H1 (cell line): ENCODE measurements around the gene SRPX2. TPM values are rescaled to one million over a fixed set of nuclear protein-coding genes. Genes with fewer than 3 reads are reported as not detected.

Experiments used
- ASH2L ChIP-seq: fragments of 200-600, 300-600 bp; sonication (generic); IDR thresholded peaks from one replicate; pipeline ENCODE4 v1.7.1; 2017; ENCODE audit warnings: low read length
- POLR2AphosphoS5 ChIP-seq: IDR thresholded peaks from 2 replicates; pipeline ENCODE4 v1.6.1; 2011; ENCODE audit warnings: low read depth, low read length
- polyA plus RNA-seq, 7 experiments: library from polyadenylated mRNA; depleted of rRNA in 3 of 7; stranded (reverse) in 5 of 7; unstranded in 2 of 7; fragments of >200 nt in 5 of 7; fragments of 200-250 nt in 2 of 7; gene quantifications; 1 replicate in 5 of 7; 2 replicates in 1 of 7; 4 replicates in 1 of 7; pipeline versions ENCODE4 v1.2.1 to v1.2.3, GENCODE V29; 2011 to 2013; ENCODE audit warnings: missing spikeins in 2 of 7, mixed read lengths in 2 of 7
- total RNA-seq: library from RNA; stranded (reverse); fragmentation: NEBNext Ultra II Directional; extraction: Animal tissue kit (Norgen Biotek cat#: 25700); gene quantifications from 2 replicates; pipeline ENCODE4 v1.2.1, GENCODE V29; 2021

The SRPX2 gene
- total and polyA plus RNA-seq, 2 of the 8 experiments (the other 6 are each of a cell fraction or from before 2014, with no cell fraction given) = not detected

GRCh38 chrX:100677611-100678181 is 33.7 kb downstream of the SRPX2 start (continued):
- TF ChIP-seq POLR2AphosphoS5 = no peak
- no peak for TF ChIP-seq ASH2L
